GM12801 (cell line): ENCODE results near the gene ZNRF3.

Experiments
- TF ChIP-seq, protein P1 (sequence below): IDR thresholded peaks from one replicate; pipeline ENCODE4 v1.5.1; 2011; ENCODE audit warnings: control low read depth; ENCODE audit not compliant: insufficient read length; ENCODE audit errors: extremely low read depth

The ZNRF3 gene

DNA sequence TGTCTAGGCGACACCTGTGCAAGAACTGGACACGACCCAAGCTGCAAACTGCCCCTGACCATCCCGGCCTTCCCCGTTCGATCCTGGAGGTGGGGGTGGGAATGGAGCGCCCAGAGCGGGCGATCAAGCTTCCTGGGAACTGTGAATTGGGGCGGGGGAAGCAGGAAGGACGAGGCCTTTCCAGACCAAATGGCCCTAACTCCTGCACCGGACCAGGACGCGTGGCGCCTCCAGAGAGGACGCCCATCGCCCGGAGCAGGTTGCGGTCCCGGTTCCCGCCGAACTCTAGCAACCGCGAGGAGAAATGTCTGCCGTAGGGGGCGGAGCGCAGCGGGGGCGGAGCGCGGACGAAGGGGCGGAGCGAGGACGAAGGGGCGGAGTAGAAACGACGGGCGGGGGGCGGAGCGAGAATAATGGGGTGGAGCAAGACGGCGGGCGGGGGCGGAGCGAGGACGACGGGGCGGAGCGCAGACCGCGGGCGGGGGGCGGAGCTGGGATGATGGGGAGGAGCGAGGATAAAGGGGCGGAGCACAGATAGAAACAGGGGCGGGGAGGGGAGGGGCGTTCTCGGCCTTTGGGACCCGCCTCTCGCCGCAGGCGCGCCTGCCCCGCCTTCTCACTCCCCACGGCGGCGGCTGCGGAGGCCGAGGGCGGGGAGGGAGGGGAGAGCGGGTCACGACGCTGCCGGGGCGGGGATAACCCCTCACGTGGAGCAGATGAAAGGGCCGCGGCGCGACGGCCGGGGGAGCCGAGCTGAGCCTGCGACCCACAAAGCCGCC is at the start of gene ZNRF3:
Gene ZNRF3, plus strand, starts transcription at position 695 of the 779 bp plus-strand sequence. CDS start 195 bp downstream, outside the sequence.
- TF ChIP-seq, protein P1, sequence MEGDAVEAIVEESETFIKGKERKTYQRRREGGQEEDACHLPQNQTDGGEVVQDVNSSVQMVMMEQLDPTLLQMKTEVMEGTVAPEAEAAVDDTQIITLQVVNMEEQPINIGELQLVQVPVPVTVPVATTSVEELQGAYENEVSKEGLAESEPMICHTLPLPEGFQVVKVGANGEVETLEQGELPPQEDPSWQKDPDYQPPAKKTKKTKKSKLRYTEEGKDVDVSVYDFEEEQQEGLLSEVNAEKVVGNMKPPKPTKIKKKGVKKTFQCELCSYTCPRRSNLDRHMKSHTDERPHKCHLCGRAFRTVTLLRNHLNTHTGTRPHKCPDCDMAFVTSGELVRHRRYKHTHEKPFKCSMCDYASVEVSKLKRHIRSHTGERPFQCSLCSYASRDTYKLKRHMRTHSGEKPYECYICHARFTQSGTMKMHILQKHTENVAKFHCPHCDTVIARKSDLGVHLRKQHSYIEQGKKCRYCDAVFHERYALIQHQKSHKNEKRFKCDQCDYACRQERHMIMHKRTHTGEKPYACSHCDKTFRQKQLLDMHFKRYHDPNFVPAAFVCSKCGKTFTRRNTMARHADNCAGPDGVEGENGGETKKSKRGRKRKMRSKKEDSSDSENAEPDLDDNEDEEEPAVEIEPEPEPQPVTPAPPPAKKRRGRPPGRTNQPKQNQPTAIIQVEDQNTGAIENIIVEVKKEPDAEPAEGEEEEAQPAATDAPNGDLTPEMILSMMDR = no peak

DNA sequence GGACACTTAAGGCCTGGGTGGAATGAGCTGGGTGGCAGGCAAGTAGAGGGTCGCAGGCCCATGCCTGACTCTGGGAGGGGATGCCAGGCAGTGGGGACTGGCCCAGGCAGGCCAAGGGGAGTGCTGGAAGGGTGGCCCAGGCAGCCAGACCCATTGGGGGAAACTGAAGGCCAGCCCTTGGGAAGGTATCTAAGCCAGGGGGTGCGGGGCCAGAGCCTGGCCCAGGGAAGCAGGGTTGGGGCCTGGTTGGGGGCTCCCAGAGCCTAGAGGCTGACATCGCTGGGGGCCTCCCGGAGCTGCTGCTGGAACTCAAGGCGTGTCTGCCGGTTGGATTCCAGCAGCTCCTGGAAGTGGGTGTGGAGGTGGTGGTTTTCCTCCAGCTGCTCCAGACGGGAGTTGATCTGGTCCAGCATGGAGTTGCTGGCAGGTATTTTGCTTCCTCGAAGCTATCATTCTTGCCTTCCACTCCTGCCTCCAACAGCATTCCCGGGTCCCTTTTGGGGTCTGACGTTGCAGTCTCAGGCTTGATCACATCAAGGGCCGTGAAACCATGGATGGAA is 47.7 kb upstream of the ZNRF3 start:
- TF ChIP-seq, protein P1 = no peak

DNA sequence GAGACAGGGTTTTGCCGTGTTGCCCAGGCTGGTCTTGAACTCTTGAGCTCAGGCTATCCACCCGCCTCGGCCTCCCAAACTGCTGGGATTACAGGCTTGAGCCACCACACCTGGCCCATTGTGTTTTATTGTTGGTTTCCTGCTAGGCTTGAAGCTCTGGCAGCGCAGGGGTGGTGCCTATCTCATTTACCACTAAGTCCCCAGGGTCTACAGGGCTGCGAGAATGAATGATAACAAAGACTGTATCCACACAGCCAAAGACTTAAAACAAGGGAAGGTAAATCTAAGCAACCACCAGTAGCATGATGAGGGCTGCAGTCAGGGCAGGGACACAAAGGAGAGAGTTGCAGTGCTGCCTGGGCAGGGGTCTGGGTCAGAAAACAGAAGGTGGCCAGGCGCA is 45.7 kb upstream of the ZNRF3 start:
- TF ChIP-seq, protein P1 = no peak

DNA sequence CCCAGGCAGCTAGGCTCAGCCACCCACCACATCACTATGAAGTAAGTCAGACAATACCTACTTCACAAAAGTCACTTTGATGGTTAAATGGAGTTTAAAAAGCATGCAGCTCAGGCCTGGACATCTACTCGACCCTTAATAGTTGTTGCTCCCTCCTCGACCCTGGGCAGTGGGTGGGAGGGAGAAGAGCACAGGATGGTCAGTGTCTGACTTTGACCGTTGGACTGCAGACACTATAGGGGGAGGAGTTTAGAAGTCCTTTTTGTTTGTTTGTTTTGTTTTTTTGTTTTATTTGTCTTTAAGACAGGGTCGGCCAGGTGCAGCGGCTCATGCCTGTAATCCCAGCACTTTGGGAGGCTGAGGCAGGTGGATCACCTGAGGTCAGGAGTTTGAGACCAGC is 44.4 kb upstream of the ZNRF3 start:
- TF ChIP-seq, protein P1 = no peak

DNA sequence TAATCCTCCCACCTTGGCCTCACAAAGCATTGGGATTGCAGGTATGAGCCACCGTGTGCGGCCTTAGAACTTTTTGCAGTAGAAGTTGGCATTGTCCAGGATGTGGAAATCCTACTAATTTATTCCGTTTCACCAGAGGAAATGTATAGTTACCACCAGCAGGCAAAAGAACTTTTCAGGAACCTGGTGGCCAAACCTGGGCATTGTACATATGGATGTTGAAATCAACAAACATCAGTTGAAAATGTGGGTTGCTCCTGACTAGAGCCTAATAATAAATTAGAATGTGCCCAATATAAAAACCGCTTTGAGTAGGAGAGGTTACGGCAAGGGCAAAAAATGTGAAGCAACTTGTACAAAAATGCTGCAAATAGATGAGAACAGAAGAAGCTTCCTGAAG is 42.3 kb upstream of the ZNRF3 start:
- TF ChIP-seq, protein P1 = no peak

DNA sequence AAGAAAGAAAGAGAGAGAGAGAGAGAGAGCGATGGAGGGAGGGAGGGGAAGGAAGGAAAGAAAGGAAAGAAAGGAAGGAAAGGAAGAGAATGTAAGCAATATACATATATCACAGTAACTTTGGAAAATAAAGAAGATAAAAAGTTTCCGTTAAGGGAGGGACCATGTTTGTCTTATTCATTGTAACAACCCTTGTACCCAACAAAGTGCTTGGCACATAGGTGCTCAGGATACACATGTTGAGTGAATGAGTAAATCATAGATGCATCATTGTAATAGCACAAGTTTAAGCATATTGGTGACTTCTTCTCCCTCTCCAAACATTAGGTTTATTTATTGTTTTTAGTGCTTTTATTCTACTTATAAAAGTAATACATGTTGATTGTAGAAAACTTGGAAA is 39.7 kb upstream of the ZNRF3 start:
- TF ChIP-seq, protein P1 = no peak

DNA sequence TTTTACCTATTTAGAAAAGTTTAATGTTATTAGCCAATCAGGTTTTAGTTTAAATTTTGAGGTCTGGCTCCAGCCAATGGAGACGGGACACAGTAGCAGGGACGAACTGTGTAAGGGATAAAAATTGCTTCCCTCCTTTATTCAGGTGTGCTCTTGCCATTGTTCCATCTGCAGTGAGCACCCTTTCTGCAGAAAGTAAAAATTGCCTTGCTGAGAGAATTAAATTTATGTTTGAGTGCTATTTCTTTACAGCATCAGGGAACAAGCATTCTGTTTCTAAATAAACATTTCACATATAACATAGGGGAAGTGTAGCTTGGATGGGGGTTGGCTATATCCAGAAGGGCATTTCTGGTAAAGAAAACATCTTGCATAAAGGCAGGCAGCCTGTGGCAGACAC is 36.4 kb upstream of the ZNRF3 start:
- TF ChIP-seq, protein P1 = no peak
